Ishikawa (cell line): ENCODE measurements around the gene ITGB1.

Source experiments
- CEBPB ChIP-seq: IDR thresholded peaks from 2 replicates; pipeline ENCODE4 v1.6.1; 2012
- CREB1 ChIP-seq: IDR thresholded peaks from 2 replicates; pipeline ENCODE4 v1.6.1; 2012; ENCODE audit warnings: low read depth
- EGR1 ChIP-seq: IDR thresholded peaks from 2 replicates; pipeline ENCODE4 v1.6.1; 2012
- EP300 ChIP-seq: IDR thresholded peaks from 2 replicates; pipeline ENCODE4 v1.6.1; 2012; ENCODE audit warnings: borderline replicate concordance
- FOXM1 ChIP-seq: IDR thresholded peaks from 2 replicates; pipeline ENCODE4 v1.6.1; 2012; ENCODE audit warnings: low read depth, borderline replicate concordance
- MAX ChIP-seq: IDR thresholded peaks from 2 replicates; pipeline ENCODE4 v1.6.1; 2012
- NFIC ChIP-seq: IDR thresholded peaks from 2 replicates; pipeline ENCODE4 v1.6.1; 2012
- RAD21 ChIP-seq: IDR thresholded peaks from 2 replicates; pipeline ENCODE4 v1.6.1; 2012; ENCODE audit warnings: low read depth
- REST ChIP-seq: IDR thresholded peaks from 2 replicates; pipeline ENCODE4 v1.6.1; 2012; ENCODE audit warnings: low read depth, mild to moderate bottlenecking
- TAF1 ChIP-seq: IDR thresholded peaks from 2 replicates; pipeline ENCODE4 v1.6.1; 2012; ENCODE audit warnings: low read depth, mild to moderate bottlenecking
- TCF12 ChIP-seq: IDR thresholded peaks from 2 replicates; pipeline ENCODE4 v1.6.1; 2012; ENCODE audit warnings: low read depth
- TEAD4 ChIP-seq: IDR thresholded peaks from 2 replicates; pipeline ENCODE4 v1.6.1; 2012
- USF1 ChIP-seq: IDR thresholded peaks from 2 replicates; pipeline ENCODE4 v1.6.1; 2012
- YY1 ChIP-seq: IDR thresholded peaks from 2 replicates; pipeline ENCODE4 v1.6.1; 2012; ENCODE audit warnings: low read depth
- ZBTB7A ChIP-seq: IDR thresholded peaks from 2 replicates; pipeline ENCODE4 v1.6.1; 2012; ENCODE audit warnings: low read depth

ITGB1 gene

GRCh38 chr10:32929634-32930033 is 28.4 kb downstream of the ITGB1 start:
- TF ChIP-seq MAX (no peak), ZBTB7A (no peak), YY1 (no peak), TEAD4 (no peak), EP300 (no peak), REST (no peak), CEBPB (no peak)

GRCh38 chr10:32927750-32928149 is 30.3 kb downstream of the ITGB1 start:
- TF ChIP-seq TEAD4 (no peak), USF1 (no peak), EGR1 (no peak), RAD21 (no peak), NFIC (no peak)

- TF ChIP-seq ZBTB7A = no peak
- TF ChIP-seq REST = no peak
- TF ChIP-seq CREB1 = no peak
- no peak for TF ChIP-seq EGR1
- no peak for TF ChIP-seq TCF12
- TF ChIP-seq NFIC = no peak
- TF ChIP-seq USF1 = no peak
- no peak for TF ChIP-seq CEBPB
- no peak for TF ChIP-seq RAD21
- no peak for TF ChIP-seq TEAD4
- TF ChIP-seq YY1 = no peak
- no peak for TF ChIP-seq TAF1
- no peak for TF ChIP-seq FOXM1
- TF ChIP-seq EP300 = no peak
- no peak for TF ChIP-seq MAX
These were observed 34.2 kb downstream of the ITGB1 start for GRCh38 chr10:32923849-32924248.

- TF ChIP-seq RAD21 (no peak), EP300 (no peak), EGR1 (no peak), ZBTB7A (no peak), YY1 (no peak), CEBPB (no peak), FOXM1 (no peak), REST (no peak), TAF1 (no peak), TEAD4 (no peak), CREB1 (no peak), NFIC (no peak), USF1 (no peak), TCF12 (no peak), MAX (no peak)
These were observed 34.9 kb downstream of the ITGB1 start for GRCh38 chr10:32923134-32923533.
